ENCODE results near the gene GEMIN5. TPM values are rescaled to one million over a fixed set of nuclear protein-coding genes. Genes with fewer than 3 reads are reported as not detected.

GEMIN5 gene
- total RNA-seq, 2 experiments from 2014 or later, result 17.4 to 21.0 TPM

GRCh38 chr5:154849264-154849785, 88.7 kb downstream of the GEMIN5 start:
- Mint-ChIP-seq H3K4me3 (no peak overlapping the region), H3K36me3 (no peaks in the 10 kb centered on the region), H3K9me3 (ENCODE audit: low read depth) (no peaks in the 10 kb centered on the region), H3K27ac (no peak overlapping the region), H3K4me1 (no peaks in the 10 kb centered on the region), H3K27me3 (no peaks in the 10 kb centered on the region)
- ATAC-seq (no peak), DNase-seq (no peak)
- CTCF ChIA-PET, result interaction anchor here (0.9 kb wide), 1 partner anchor 9 kb away, joined by 3 read pairs; the partner anchor contains the start of gene CNOT8

GRCh38 chr5:154844809-154845208, 93.2 kb downstream of the GEMIN5 start:
- Mint-ChIP-seq H3K36me3 (peaks cover 2% of the 10 kb centered on the region), H3K27ac (no peak overlapping the region), H3K4me1 (no peaks in the 10 kb centered on the region), H3K4me3 (no peak overlapping the region), H3K9me3 (ENCODE audit: low read depth) (no peaks in the 10 kb centered on the region), H3K27me3 (no peaks in the 10 kb centered on the region)
- DNase-seq, result no peak
- ATAC-seq, result no peak
- CTCF ChIA-PET, result no interaction called here

- DNase-seq, result no peak
- Mint-ChIP-seq H3K27me3 (no peaks in the 10 kb centered on the region), H3K4me3 (no peak overlapping the region), H3K27ac (no peak overlapping the region), H3K36me3 (peaks cover 2% of the 10 kb centered on the region), H3K4me1 (no peaks in the 10 kb centered on the region), H3K9me3 (ENCODE audit: low read depth) (no peaks in the 10 kb centered on the region)
- ATAC-seq, result no peak
- CTCF ChIA-PET, result interaction anchor here (1.1 kb wide), 1 partner anchor 9 kb away, joined by 3 read pairs; no protein-coding TSS in a partner anchor
Measured at GRCh38 chr5:154842689-154843530, 95.1 kb downstream of the GEMIN5 start.

GRCh38 chr5:154841273-154841661, 96.7 kb downstream of the GEMIN5 start:
- ATAC-seq, result no peak
- CTCF ChIA-PET, result no interaction called here
- H3K27me3 Mint-ChIP-seq, result no peaks in the 10 kb centered on the region
- no peak for DNase-seq
- H3K9me3 Mint-ChIP-seq (ENCODE audit: low read depth), result no peaks in the 10 kb centered on the region
- H3K36me3 Mint-ChIP-seq, result peaks cover 2% of the 10 kb centered on the region
- H3K27ac Mint-ChIP-seq, result no peak overlapping the region
- no peak overlapping the region for H3K4me3 Mint-ChIP-seq
- H3K4me1 Mint-ChIP-seq, result no peaks in the 10 kb centered on the region

GRCh38 chr5:154840435-154841272, 97.4 kb downstream of the GEMIN5 start:
- H3K27ac Mint-ChIP-seq, result no peak overlapping the region
- no peak for DNase-seq
- CTCF ChIA-PET, result no interaction called here
- no peak overlapping the region for H3K4me3 Mint-ChIP-seq
- no peaks in the 10 kb centered on the region for H3K27me3 Mint-ChIP-seq
- H3K4me1 Mint-ChIP-seq, result no peaks in the 10 kb centered on the region
- no peaks in the 10 kb centered on the region for H3K9me3 Mint-ChIP-seq (ENCODE audit: low read depth)
- ATAC-seq, result no peak
- H3K36me3 Mint-ChIP-seq, result peaks cover 2% of the 10 kb centered on the region

Other genes with a start within 250 kb of the GEMIN5 start
- 100 to 1,000 TPM; 212 to 238 TPM for gene LARP1, start 182.8 kb downstream of the GEMIN5 start, total RNA-seq
- not detected for gene FAXDC2, start 87.6 kb downstream of the GEMIN5 start, total RNA-seq
- 10 to 100 TPM; 61.6 to 62.4 TPM for gene CNOT8, start 79.6 kb downstream of the GEMIN5 start, total RNA-seq
- 10 to 100 TPM; 59.7 to 70.2 TPM for gene MRPL22, start 2.9 kb upstream of the GEMIN5 start, total RNA-seq
- gene KIF4B, start 75.5 kb upstream of the GEMIN5 start, total RNA-seq, result under 1 TPM in 1 of 2 experiments, not detected in 1; 0.09 TPM